Measurements from ENCODE around the gene SPATA24. TPM values are rescaled to one million over a fixed set of nuclear protein-coding genes. Genes with fewer than 3 reads are reported as not detected.

SPATA24 gene
- total and polyA plus RNA-seq, 2 of the 13 experiments (the other 11 are each of a cell fraction or from before 2014, with no cell fraction given), result 6.0 to 11.1 TPM

DNA sequence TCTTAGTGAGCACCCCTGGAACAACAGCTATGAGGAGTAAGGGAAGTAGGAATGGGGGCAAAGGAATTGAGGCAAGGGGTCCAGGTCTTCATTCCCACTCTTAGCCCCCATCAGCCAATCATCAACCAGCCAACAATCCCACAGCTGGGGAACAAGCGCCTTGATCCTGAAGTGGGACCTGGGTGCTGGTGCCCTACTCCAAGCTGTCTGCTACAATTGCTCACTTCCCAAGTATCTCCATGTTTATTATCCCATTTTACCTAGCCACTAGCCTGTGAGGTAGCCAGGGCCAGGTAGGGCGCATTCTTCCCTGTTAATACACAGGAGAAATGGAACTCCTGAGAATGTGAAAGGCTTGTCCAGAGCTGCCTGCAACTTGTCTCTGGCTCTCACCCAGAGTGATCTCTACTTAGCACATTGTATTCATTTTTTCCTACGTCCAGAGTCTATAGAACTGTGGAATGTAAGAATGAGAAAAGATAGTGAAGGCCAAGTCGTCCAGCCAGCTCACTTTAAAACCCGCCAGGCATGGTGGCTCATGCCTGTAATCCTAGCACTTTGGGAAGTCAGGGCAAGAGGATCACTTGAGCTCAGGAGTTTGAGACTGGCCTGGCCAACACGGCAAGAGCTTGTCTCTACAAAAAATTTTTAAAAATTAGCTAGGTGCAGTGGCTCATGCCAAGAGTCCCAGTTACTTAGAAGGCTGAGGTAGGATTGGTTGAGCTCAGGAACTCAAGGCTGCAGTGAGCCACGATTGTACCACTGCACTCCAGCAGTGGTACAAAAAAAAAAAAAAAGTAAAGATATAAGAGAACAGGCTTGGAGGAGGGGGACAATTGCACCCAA, 41.7 kb upstream of the SPATA24 start (continued):
- TF ChIP-seq, protein P1, sequence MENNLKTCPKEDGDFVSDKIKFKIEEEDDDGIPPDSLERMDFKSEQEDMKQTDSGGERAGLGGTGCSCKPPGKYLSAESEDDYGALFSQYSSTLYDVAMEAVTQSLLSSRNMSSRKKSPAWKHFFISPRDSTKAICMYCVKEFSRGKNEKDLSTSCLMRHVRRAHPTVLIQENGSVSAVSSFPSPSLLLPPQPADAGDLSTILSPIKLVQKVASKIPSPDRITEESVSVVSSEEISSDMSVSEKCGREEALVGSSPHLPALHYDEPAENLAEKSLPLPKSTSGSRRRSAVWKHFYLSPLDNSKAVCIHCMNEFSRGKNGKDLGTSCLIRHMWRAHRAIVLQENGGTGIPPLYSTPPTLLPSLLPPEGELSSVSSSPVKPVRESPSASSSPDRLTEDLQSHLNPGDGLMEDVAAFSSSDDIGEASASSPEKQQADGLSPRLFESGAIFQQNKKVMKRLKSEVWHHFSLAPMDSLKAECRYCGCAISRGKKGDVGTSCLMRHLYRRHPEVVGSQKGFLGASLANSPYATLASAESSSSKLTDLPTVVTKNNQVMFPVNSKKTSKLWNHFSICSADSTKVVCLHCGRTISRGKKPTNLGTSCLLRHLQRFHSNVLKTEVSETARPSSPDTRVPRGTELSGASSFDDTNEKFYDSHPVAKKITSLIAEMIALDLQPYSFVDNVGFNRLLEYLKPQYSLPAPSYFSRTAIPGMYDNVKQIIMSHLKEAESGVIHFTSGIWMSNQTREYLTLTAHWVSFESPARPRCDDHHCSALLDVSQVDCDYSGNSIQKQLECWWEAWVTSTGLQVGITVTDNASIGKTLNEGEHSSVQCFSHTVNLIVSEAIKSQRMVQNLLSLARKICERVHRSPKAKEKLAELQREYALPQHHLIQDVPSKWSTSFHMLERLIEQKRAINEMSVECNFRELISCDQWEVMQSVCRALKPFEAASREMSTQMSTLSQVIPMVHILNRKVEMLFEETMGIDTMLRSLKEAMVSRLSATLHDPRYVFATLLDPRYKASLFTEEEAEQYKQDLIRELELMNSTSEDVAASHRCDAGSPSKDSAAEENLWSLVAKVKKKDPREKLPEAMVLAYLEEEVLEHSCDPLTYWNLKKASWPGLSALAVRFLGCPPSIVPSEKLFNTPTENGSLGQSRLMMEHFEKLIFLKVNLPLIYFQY (CRISPR knock-in tag; IDR thresholded peaks at IDR 0.05; ENCODE audit: borderline replicate concordance), result no peak
- TF ChIP-seq ELF4 (CRISPR knock-in tag; IDR thresholded peaks at IDR 0.05; ENCODE audit: borderline replicate concordance), result no peak
- TF ChIP-seq, protein P2, sequence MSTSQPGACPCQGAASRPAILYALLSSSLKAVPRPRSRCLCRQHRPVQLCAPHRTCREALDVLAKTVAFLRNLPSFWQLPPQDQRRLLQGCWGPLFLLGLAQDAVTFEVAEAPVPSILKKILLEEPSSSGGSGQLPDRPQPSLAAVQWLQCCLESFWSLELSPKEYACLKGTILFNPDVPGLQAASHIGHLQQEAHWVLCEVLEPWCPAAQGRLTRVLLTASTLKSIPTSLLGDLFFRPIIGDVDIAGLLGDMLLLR (CRISPR knock-in tag; IDR thresholded peaks at IDR 0.05), result no peak
- no peak for TF ChIP-seq TAF1 (CRISPR knock-in tag; IDR thresholded peaks at IDR 0.05)
- TF ChIP-seq KDM4B (CRISPR knock-in tag; IDR thresholded peaks at IDR 0.05), result no peak

DNA sequence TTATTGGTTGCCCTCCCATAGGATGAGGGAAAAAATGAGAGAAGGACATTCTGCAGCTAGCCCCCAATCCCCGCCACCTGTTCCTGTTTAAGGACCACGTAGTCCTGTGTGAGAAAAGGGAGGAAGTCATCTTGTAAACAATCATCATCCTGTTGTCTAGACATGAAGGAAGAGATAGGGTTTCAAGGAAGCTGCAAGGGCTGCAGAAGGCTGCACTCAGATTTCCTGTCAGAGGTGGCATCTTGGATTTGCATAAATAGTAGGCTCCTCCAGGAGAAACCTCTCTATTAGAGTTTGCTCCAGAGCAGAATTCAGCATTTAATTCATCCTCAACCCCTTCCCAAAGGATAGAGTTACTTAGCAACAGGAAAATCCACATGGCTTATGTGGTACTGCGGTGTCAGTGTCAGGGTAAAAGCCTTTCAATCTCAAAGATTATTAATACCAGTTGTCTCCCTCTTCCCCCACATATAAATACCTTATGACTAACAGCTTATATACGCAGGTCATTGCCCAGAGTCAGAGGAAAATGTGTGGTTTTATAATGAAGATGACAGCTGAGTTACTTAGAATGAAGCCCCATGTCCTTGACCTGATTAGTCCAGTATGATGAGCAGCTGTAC, 40.1 kb upstream of the SPATA24 start:
- Histone ChIP-seq H3K27ac (ENCODE audit: extremely low read length, insufficient read depth, low read length) (no peak overlapping the region), H3K36me3 (replicated peaks in 1 of 2; ENCODE audit: control insufficient read depth in 1 of 2, insufficient read depth in 2 of 2, low read length in 2 of 2) (no peaks in the 10 kb centered on the region), H3K27me3 (ENCODE audit: control insufficient read depth in 1 of 2, insufficient read depth in 2 of 2, low read length in 2 of 2) (peaks cover 0 to 11% of the 10 kb centered on the region in 2 experiments; a peak in 2 of 5 replicates), H4K20me1 (ENCODE audit: insufficient read depth, low read length) (no peaks in the 10 kb centered on the region), H3K4me1 (ENCODE audit: insufficient read depth, low read length) (peaks cover 7% of the 10 kb centered on the region), H3K4me2 (ENCODE audit: low read depth, low read length) (no peak overlapping the region), H3K9ac (ENCODE audit: insufficient read depth, low read depth, low read length) (no peak overlapping the region), H3K9me3 (ENCODE audit: low read length) (no peaks in the 10 kb centered on the region), H3K4me3 (replicated peaks in 1 of 3; ENCODE audit: insufficient read depth in 1 of 3, low read depth in 2 of 3, low read length in 3 of 3) (no peak overlapping the region), H3K79me2 (ENCODE audit: insufficient read depth, low read length) (no peaks in the 10 kb centered on the region), H2AFZ (ENCODE audit: low read length) (no peak overlapping the region)
- ATAC-seq (no peak), DNase-seq (ENCODE audit: low spot score) (no peak), FAIRE-seq (no peak)
- intact Hi-C loops (cut with micrococcal nuclease; ENCODE audit: unreplicated experiment), result no loop called here
- ChIA-PET POLR2A (no interaction called here), CTCF (ENCODE audit: low intra/inter-chr PET ratio, low total read pairs) (no interaction called here)
- no TSS peak for BruUV-seq (replicated peaks)
- 41% methylated on average over 4 of the region's 4 CpGs for WGBS (ENCODE audit: low lambda C conversion rate)
- in situ Hi-C loops (cut with HindIII; ENCODE audit: extremely low pct_ligation_motif_present, low pct_unique_long_range_greater_than_20kb), result no loop called here
- no peak for TF ChIP-seq RBAK (CRISPR knock-in tag; IDR thresholded peaks at IDR 0.05)
- no peak for TF ChIP-seq GTF3A (CRISPR knock-in tag; conservative IDR thresholded peaks at IDR 0.05)
- TF ChIP-seq TBP (CRISPR knock-in tag; IDR thresholded peaks at IDR 0.05), result no peak
- no peak for TF ChIP-seq ZNF761 (CRISPR knock-in tag; conservative IDR thresholded peaks at IDR 0.05)
- TF ChIP-seq ZNF737 (CRISPR knock-in tag; IDR thresholded peaks at IDR 0.05; ENCODE audit: borderline replicate concordance), result no peak
- no peak for TF ChIP-seq GATA4 (IDR thresholded peaks at IDR 0.05; ENCODE audit: borderline replicate concordance, low read depth)
- TF ChIP-seq XBP1 (CRISPR knock-in tag; IDR thresholded peaks at IDR 0.05), result no peak
- no peak for TF ChIP-seq NR1H2 (CRISPR knock-in tag; IDR thresholded peaks at IDR 0.05; ENCODE audit: borderline replicate concordance, low read depth)
- no peak for TF ChIP-seq HNF4A (CRISPR knock-in tag; IDR thresholded peaks at IDR 0.05)
- no peak for TF ChIP-seq ZNF879 (CRISPR knock-in tag; IDR thresholded peaks at IDR 0.05)
- TF ChIP-seq FOXK1 (CRISPR knock-in tag; IDR thresholded peaks at IDR 0.05; ENCODE audit: borderline replicate concordance, low read depth), result no peak
- TF ChIP-seq, protein P3, sequence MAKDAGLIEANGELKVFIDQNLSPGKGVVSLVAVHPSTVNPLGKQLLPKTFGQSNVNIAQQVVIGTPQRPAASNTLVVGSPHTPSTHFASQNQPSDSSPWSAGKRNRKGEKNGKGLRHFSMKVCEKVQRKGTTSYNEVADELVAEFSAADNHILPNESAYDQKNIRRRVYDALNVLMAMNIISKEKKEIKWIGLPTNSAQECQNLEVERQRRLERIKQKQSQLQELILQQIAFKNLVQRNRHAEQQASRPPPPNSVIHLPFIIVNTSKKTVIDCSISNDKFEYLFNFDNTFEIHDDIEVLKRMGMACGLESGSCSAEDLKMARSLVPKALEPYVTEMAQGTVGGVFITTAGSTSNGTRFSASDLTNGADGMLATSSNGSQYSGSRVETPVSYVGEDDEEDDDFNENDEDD (CRISPR knock-in tag; IDR thresholded peaks at IDR 0.05; ENCODE audit: borderline replicate concordance), result no peak
- no peak for TF ChIP-seq ZNF180 (CRISPR knock-in tag; IDR thresholded peaks at IDR 0.05; ENCODE audit: borderline replicate concordance, low read depth)

Measured in HepG2 (cell line).